SK-N-SH treated with all-trans-retinoic acid at 6 μM for 48 hours (cell line): ENCODE measurements around the gene CELF1.

Experiments used
- ATAC-seq: fragments of 200-7000 bp; cut with Tn5 transposase; 3 replicates; pipeline ENCODE4 v1.9.1; 2020; ENCODE audit warnings: mild to moderate bottlenecking, moderate library complexity
- ARNTL ChIP-seq: fragments of 450-650 bp; formaldehyde crosslinking; IDR thresholded peaks from 2 replicates; pipeline ENCODE4 v1.5.0; 2020; ENCODE audit warnings: low read depth, mild to moderate bottlenecking, moderate library complexity, borderline replicate concordance
- BACH2 ChIP-seq: fragments of 250-450 bp; sonication (Bioruptor Pico); IDR thresholded peaks from 2 replicates; pipeline ENCODE4 v1.9.0; 2021; ENCODE audit warnings: mild to moderate bottlenecking, borderline replicate concordance
- CSDC2 ChIP-seq: fragments of 250-450 bp; sonication (Bioruptor Pico); IDR thresholded peaks from 2 replicates; pipeline ENCODE4 v1.5.0; 2020; ENCODE audit warnings: mild to moderate bottlenecking, moderate library complexity
- ISL1 ChIP-seq: fragments of 250-450 bp; sonication (Bioruptor Pico); IDR thresholded peaks from 2 replicates; pipeline ENCODE4 v2.1.2; 2022; ENCODE audit warnings: mild to moderate bottlenecking, moderate library complexity
- OSR1 ChIP-seq: fragments of 250-450 bp; sonication (Bioruptor Pico); IDR thresholded peaks from 2 replicates; pipeline ENCODE4 v1.8.0; 2022; ENCODE audit warnings: moderate library complexity, mild to moderate bottlenecking, inconsistent platforms
- PPARA ChIP-seq: fragments of 250-450 bp; sonication (Bioruptor Pico); IDR thresholded peaks from 2 replicates; pipeline ENCODE4 v1.5.0; 2020; ENCODE audit warnings: mild to moderate bottlenecking, borderline replicate concordance
- RARB ChIP-seq: fragments of 250-450 bp; sonication (Bioruptor Pico); IDR thresholded peaks from 2 replicates; pipeline ENCODE4 v1.8.0; 2021; ENCODE audit warnings: mild to moderate bottlenecking, moderate library complexity
- SNAI2 ChIP-seq: fragments of 250-450 bp; sonication (Bioruptor Pico); IDR thresholded peaks from 2 replicates; pipeline ENCODE4 v1.5.0; 2020; ENCODE audit warnings: mild to moderate bottlenecking, moderate library complexity
- TCF4 ChIP-seq: fragments of 250-450 bp; sonication (Bioruptor Pico); IDR thresholded peaks from 2 replicates; pipeline ENCODE4 v1.8.0; 2021; ENCODE audit warnings: mild to moderate bottlenecking, moderate library complexity, borderline replicate concordance
- TOX ChIP-seq: fragments of 250-450 bp; sonication (Bioruptor Pico); IDR thresholded peaks from 2 replicates; pipeline ENCODE4 v1.8.0; 2021; ENCODE audit warnings: mild to moderate bottlenecking, moderate library complexity, borderline replicate concordance
- ZFP30 ChIP-seq: fragments of 450-650 bp; formaldehyde crosslinking; IDR thresholded peaks from 2 replicates; pipeline ENCODE4 v1.5.0; 2022; ENCODE audit warnings: mild to moderate bottlenecking, moderate library complexity
- ZNF565 ChIP-seq: fragments of 450-650 bp; formaldehyde crosslinking; conservative IDR thresholded peaks from 2 replicates; pipeline ENCODE4 v1.5.0; 2020; ENCODE audit warnings: low read depth, mild to moderate bottlenecking, moderate library complexity
- ZNF70 ChIP-seq: fragments of 450-650 bp; formaldehyde crosslinking; IDR thresholded peaks from 2 replicates; pipeline ENCODE4 v1.5.0; 2020; ENCODE audit warnings: mild to moderate bottlenecking, moderate library complexity
- ZNF8 ChIP-seq: fragments of 450-650 bp; formaldehyde crosslinking; IDR thresholded peaks from 2 replicates; pipeline ENCODE4 v1.5.0; 2020; ENCODE audit warnings: mild to moderate bottlenecking, moderate library complexity
- TF ChIP-seq, protein P1 (sequence below): fragments of 250-450 bp; sonication (Bioruptor Pico); IDR thresholded peaks from 2 replicates; pipeline ENCODE4 v1.8.0; 2020; ENCODE audit warnings: mild to moderate bottlenecking, moderate library complexity, borderline replicate concordance
- TF ChIP-seq, protein P2 (sequence below): fragments of 250-450 bp; sonication (Bioruptor Pico); IDR thresholded peaks from 2 replicates; pipeline ENCODE4 v1.5.1; 2021; ENCODE audit warnings: mild to moderate bottlenecking, moderate library complexity
- TF ChIP-seq, protein P3 (sequence below): fragments of 250-450 bp; sonication (Bioruptor Pico); IDR thresholded peaks from 2 replicates; pipeline ENCODE4 v1.5.1; 2020; ENCODE audit warnings: low read depth, mild to moderate bottlenecking, moderate library complexity
- TF ChIP-seq, protein P4 (sequence below): fragments of 250-450 bp; sonication (Bioruptor Pico); IDR thresholded peaks from 2 replicates; pipeline ENCODE4 v1.5.0; 2020; ENCODE audit warnings: mild to moderate bottlenecking, moderate library complexity
- TF ChIP-seq, protein P5 (sequence below): fragments of 250-450 bp; sonication (Bioruptor Pico); IDR thresholded peaks from 2 replicates; pipeline ENCODE4 v1.8.0; 2021; ENCODE audit warnings: low read depth, mild to moderate bottlenecking, moderate library complexity, borderline replicate concordance

The CELF1 gene

DNA sequence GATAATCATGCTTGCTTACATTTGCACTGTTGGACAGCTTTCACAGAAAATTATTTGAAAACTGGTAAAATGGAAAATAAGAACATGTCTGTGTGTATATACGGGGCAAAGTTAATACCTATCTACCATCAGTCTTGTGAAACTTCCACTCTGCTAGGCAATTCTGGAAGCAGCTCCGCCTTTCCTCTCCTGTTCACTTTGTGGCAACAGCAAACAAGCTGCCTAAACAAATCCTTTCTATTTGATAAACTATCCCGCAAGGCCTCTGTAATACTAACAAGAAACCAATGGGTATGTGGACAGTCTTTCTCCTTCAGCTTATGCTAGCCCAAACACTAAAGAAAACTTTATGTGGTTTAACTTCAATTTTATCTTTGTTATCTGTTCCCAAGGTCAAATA is 64.8 kb downstream of the CELF1 start (continued):
- TF ChIP-seq, protein P1, sequence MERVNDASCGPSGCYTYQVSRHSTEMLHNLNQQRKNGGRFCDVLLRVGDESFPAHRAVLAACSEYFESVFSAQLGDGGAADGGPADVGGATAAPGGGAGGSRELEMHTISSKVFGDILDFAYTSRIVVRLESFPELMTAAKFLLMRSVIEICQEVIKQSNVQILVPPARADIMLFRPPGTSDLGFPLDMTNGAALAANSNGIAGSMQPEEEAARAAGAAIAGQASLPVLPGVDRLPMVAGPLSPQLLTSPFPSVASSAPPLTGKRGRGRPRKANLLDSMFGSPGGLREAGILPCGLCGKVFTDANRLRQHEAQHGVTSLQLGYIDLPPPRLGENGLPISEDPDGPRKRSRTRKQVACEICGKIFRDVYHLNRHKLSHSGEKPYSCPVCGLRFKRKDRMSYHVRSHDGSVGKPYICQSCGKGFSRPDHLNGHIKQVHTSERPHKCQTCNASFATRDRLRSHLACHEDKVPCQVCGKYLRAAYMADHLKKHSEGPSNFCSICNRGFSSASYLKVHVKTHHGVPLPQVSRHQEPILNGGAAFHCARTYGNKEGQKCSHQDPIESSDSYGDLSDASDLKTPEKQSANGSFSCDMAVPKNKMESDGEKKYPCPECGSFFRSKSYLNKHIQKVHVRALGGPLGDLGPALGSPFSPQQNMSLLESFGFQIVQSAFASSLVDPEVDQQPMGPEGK (CRISPR knock-in tag): no peak

DNA sequence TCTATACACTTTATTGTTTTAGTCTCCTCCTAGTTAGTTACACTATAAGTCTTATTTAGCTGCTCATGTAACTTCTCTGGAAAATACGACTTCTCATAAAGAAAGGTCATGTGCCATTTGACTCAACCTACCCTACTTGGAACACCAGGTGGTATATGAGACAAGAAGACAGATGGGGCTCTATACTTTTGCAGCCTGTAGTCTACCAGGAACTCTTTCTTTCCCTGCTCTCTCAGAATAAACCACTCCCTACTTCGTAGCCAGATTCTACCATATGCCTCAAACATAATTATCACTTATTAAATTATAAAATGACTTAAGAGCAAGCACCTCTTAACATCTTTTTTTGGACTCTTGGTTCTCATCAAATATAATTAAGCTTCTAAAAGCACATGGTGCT is 65.5 kb downstream of the CELF1 start:
- ATAC-seq: no peak
- TF ChIP-seq ISL1 (CRISPR knock-in tag) (peak; percentile 31), ZNF70 (no peak), TCF4 (CRISPR knock-in tag) (peak; percentile 40; the same call in 1 of the 2 replicates)

DNA sequence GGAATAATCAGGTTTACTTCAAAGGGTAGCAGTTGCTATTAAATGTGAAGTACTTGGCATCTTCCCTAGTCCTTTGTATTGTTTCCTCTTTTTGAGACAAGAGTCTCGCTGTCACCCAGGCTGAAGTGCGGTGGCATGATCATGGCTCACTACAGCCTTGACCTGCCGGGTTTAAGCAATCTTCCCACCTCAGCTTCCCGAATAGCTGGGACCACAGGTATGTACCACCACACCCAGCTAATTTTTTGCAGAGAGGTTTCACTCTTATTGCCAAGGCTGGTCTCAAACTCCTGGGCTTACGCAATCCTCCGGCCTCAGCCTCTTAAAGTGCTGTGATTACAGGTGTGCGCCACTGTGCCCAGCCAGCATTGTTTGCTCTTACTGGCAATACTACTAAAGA is 67.8 kb downstream of the CELF1 start:
- ATAC-seq: no peak
- TF ChIP-seq ISL1 (CRISPR knock-in tag) (no peak), TOX (no peak), RARB (CRISPR knock-in tag) (no peak), ZNF8 (CRISPR knock-in tag) (no peak), PPARA (CRISPR knock-in tag) (no peak), SNAI2 (no peak), ZNF565 (CRISPR knock-in tag) (no peak), OSR1 (CRISPR knock-in tag) (no peak), ZNF70 (no peak), CSDC2 (no peak)
- TF ChIP-seq, protein P2, sequence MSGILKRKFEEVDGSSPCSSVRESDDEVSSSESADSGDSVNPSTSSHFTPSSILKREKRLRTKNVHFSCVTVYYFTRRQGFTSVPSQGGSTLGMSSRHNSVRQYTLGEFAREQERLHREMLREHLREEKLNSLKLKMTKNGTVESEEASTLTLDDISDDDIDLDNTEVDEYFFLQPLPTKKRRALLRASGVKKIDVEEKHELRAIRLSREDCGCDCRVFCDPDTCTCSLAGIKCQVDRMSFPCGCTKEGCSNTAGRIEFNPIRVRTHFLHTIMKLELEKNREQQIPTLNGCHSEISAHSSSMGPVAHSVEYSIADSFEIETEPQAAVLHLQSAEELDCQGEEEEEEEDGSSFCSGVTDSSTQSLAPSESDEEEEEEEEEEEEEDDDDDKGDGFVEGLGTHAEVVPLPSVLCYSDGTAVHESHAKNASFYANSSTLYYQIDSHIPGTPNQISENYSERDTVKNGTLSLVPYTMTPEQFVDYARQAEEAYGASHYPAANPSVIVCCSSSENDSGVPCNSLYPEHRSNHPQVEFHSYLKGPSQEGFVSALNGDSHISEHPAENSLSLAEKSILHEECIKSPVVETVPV (CRISPR knock-in tag): no peak
- TF ChIP-seq, protein P3, sequence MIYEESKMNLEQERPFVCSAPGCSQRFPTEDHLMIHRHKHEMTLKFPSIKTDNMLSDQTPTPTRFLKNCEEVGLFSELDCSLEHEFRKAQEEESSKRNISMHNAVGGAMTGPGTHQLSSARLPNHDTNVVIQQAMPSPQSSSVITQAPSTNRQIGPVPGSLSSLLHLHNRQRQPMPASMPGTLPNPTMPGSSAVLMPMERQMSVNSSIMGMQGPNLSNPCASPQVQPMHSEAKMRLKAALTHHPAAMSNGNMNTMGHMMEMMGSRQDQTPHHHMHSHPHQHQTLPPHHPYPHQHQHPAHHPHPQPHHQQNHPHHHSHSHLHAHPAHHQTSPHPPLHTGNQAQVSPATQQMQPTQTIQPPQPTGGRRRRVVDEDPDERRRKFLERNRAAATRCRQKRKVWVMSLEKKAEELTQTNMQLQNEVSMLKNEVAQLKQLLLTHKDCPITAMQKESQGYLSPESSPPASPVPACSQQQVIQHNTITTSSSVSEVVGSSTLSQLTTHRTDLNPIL (CRISPR knock-in tag): no peak
- TF ChIP-seq, protein P4, sequence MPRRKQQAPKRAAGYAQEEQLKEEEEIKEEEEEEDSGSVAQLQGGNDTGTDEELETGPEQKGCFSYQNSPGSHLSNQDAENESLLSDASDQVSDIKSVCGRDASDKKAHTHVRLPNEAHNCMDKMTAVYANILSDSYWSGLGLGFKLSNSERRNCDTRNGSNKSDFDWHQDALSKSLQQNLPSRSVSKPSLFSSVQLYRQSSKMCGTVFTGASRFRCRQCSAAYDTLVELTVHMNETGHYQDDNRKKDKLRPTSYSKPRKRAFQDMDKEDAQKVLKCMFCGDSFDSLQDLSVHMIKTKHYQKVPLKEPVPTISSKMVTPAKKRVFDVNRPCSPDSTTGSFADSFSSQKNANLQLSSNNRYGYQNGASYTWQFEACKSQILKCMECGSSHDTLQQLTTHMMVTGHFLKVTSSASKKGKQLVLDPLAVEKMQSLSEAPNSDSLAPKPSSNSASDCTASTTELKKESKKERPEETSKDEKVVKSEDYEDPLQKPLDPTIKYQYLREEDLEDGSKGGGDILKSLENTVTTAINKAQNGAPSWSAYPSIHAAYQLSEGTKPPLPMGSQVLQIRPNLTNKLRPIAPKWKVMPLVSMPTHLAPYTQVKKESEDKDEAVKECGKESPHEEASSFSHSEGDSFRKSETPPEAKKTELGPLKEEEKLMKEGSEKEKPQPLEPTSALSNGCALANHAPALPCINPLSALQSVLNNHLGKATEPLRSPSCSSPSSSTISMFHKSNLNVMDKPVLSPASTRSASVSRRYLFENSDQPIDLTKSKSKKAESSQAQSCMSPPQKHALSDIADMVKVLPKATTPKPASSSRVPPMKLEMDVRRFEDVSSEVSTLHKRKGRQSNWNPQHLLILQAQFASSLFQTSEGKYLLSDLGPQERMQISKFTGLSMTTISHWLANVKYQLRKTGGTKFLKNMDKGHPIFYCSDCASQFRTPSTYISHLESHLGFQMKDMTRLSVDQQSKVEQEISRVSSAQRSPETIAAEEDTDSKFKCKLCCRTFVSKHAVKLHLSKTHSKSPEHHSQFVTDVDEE (CRISPR knock-in tag): no peak
- TF ChIP-seq, protein P1 (CRISPR knock-in tag): no peak
- TF ChIP-seq, protein P5, sequence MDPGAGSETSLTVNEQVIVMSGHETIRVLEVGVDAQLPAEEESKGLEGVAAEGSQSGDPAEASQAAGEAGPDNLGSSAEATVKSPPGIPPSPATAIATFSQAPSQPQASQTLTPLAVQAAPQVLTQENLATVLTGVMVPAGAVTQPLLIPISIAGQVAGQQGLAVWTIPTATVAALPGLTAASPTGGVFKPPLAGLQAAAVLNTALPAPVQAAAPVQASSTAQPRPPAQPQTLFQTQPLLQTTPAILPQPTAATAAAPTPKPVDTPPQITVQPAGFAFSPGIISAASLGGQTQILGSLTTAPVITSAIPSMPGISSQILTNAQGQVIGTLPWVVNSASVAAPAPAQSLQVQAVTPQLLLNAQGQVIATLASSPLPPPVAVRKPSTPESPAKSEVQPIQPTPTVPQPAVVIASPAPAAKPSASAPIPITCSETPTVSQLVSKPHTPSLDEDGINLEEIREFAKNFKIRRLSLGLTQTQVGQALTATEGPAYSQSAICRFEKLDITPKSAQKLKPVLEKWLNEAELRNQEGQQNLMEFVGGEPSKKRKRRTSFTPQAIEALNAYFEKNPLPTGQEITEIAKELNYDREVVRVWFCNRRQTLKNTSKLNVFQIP: no peak

DNA sequence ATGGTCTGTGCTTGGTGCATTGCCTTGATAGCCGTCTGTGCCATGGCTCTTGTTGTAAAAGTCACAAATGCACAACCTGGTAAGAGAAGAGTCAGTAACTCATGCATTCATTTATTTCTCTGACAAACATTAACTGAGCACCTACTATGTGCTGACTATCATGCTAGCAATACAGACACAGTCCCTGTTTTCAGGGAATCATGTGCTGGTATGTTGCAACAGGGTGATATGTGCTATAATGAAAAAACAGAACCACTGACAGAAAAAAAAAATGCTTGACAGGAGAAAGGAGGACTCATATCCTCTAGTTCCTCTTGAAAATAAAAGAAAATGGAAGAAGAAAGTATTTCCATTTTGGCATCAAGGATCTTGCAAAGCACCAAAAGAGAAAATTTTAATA is 69.5 kb downstream of the CELF1 start:
- ATAC-seq: no peak
- TF ChIP-seq, protein P4 (CRISPR knock-in tag): no peak
- TF ChIP-seq ZNF70: no peak
- TF ChIP-seq OSR1 (CRISPR knock-in tag): no peak
- TF ChIP-seq, protein P2 (CRISPR knock-in tag): no peak
- no peak for TF ChIP-seq ZNF8 (CRISPR knock-in tag)
- no peak for TF ChIP-seq ZFP30 (CRISPR knock-in tag)
- no peak for TF ChIP-seq RARB (CRISPR knock-in tag)
- TF ChIP-seq ARNTL (CRISPR knock-in tag): no peak
- no peak for TF ChIP-seq BACH2 (CRISPR knock-in tag)
